NCI-H1417 (cell line): ENCODE measurements around the gene GLT6D1.

Source experiments
- DNase-seq, 3 experiments: peaks; one replicate each; lab custom pipeline; 2025; lab: John Stamatoyannopoulos, UW

Gene GLT6D1

GRCh38 chr9:135608294-135608998, 30.9 kb downstream of the GLT6D1 start:
- DNase-seq: no peak

- DNase-seq: no peak
Observed at GRCh38 chr9:135607401-135608293, 31.7 kb downstream of the GLT6D1 start.

- DNase-seq: no peak
Observed at GRCh38 chr9:135606885-135607259, 32.5 kb downstream of the GLT6D1 start.

- no peak for DNase-seq
Observed at GRCh38 chr9:135605238-135605781, 34.0 kb downstream of the GLT6D1 start.

GRCh38 chr9:135604437-135605237, 34.7 kb downstream of the GLT6D1 start:
- no peak for DNase-seq

- DNase-seq: peak in 2 of 3 experiments; percentile 41 to 61
Observed at GRCh38 chr9:135602789-135603481, 36.4 kb downstream of the GLT6D1 start.

- no peak for DNase-seq
Observed at GRCh38 chr9:135601988-135602387, 37.4 kb downstream of the GLT6D1 start.

- peak in 1 of 3 experiments; percentile 35 for DNase-seq
Observed at GRCh38 chr9:135600296-135600817, 39.0 kb downstream of the GLT6D1 start.

- no peak for DNase-seq
Observed at GRCh38 chr9:135596211-135596610, 43.1 kb downstream of the GLT6D1 start.

- no peak for DNase-seq
Observed at GRCh38 chr9:135592625-135593024, 46.7 kb downstream of the GLT6D1 start.

GRCh38 chr9:135592331-135592590, 47.1 kb downstream of the GLT6D1 start:
- DNase-seq: no peak

- no peak for DNase-seq
Observed at GRCh38 chr9:135591506-135592330, 47.6 kb downstream of the GLT6D1 start.

GRCh38 chr9:135590486-135591079, 48.8 kb downstream of the GLT6D1 start:
- no peak for DNase-seq

- DNase-seq: no peak
Observed at GRCh38 chr9:135589596-135590485, 49.5 kb downstream of the GLT6D1 start.

GRCh38 chr9:135588886-135589595, 50.3 kb downstream of the GLT6D1 start:
- DNase-seq: no peak

GRCh38 chr9:135588371-135588770, 51.0 kb downstream of the GLT6D1 start:
- no peak for DNase-seq

GRCh38 chr9:135587658-135588057, 51.7 kb downstream of the GLT6D1 start:
- DNase-seq: no peak

GRCh38 chr9:135586601-135587109, 52.7 kb downstream of the GLT6D1 start:
- DNase-seq: no peak
